Activated B cell treated with CpG ODN at 0.5 μM for 24 hours (primary cell): Measurements from ENCODE around the gene TNF. TPM values are rescaled to one million over a fixed set of nuclear protein-coding genes. Genes with fewer than 3 reads are reported as not detected.
A peak's percentile ranks its signal among the peaks of the same experiment; 100 is the strongest.

ENCODE experiments used
- ATAC-seq: fragments of 200-7000 bp; cut with Tn5 transposase; one replicate; pipeline ENCODE4 v1.10.0; 2021; ENCODE audit warnings: low read depth, mild to moderate bottlenecking, moderate library complexity
- CTCF ChIA-PET: fragments of 350-600 bp; sonication (Branson Sonifier 250); formaldehyde crosslinking; loops from one replicate; lab custom pipeline; 2021; ENCODE audit warnings: antibody characterized with exemption; lab: Charles Lee
- POLR2A ChIA-PET: fragments of 350-600 bp; sonication (Branson Sonifier 250); formaldehyde crosslinking; loops from one replicate; lab custom pipeline; 2021; ENCODE audit warnings: antibody characterized with exemption; lab: Charles Lee
- DNase-seq: peaks from one replicate; pipeline ENCODE4 v3.0.0; 2022
- H3K27ac Mint-ChIP-seq: one replicate; pipeline ENCODE4 v1.8.0; 2020; ENCODE audit warnings: mixed read lengths
- H3K27me3 Mint-ChIP-seq: one replicate; pipeline ENCODE4 v1.8.0; 2021; ENCODE audit warnings: mixed read lengths
- H3K36me3 Mint-ChIP-seq: one replicate; pipeline ENCODE4 v1.8.0; 2021; ENCODE audit warnings: low read depth, mixed read lengths
- H3K4me1 Mint-ChIP-seq: one replicate; pipeline ENCODE4 v1.8.0; 2021; ENCODE audit warnings: mixed read lengths
- H3K4me3 Mint-ChIP-seq: one replicate; pipeline ENCODE4 v1.8.0; 2020; ENCODE audit warnings: mild to moderate bottlenecking, mixed read lengths
- H3K9me3 Mint-ChIP-seq: one replicate; pipeline ENCODE4 v1.8.0; 2020; ENCODE audit warnings: mixed read lengths
- intact Hi-C: fragments of 100-400 bp; cut with micrococcal nuclease; formaldehyde crosslinking; loops from one replicate; pipeline ENCODE4 v1.15.1; 2024
- total RNA-seq: library from RNA; stranded (reverse); gene quantifications from 2 replicates; pipeline ENCODE4 v1.2.3, GENCODE V29; 2022
- TF ChIP-seq, protein P1 (sequence below): fragments of 200-600 bp; IDR thresholded peaks from one replicate; pipeline ENCODE4 v1.8.0; 2022; ENCODE audit warnings: antibody characterized with exemption, mild to moderate bottlenecking

The TNF gene
- total RNA-seq = 135 and 139 TPM in 2 replicates

DNA sequence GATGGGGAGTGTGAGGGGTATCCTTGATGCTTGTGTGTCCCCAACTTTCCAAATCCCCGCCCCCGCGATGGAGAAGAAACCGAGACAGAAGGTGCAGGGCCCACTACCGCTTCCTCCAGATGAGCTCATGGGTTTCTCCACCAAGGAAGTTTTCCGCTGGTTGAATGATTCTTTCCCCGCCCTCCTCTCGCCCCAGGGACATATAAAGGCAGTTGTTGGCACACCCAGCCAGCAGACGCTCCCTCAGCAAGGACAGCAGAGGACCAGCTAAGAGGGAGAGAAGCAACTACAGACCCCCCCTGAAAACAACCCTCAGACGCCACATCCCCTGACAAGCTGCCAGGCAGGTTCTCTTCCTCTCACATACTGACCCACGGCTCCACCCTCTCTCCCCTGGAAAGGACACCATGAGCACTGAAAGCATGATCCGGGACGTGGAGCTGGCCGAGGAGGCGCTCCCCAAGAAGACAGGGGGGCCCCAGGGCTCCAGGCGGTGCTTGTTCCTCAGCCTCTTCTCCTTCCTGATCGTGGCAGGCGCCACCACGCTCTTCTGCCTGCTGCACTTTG lies at the start of gene TNF:
TSS of gene TNF (plus strand) at position 231 of the 567 bp plus-strand sequence. CDS start at position 408, 177 bp downstream.
- DNase-seq (peak; percentile 66), ATAC-seq (peak; percentile 51)
- ChIA-PET POLR2A (interaction anchor here (0.8 to 26.0 kb wide), 18 partner anchors 1 to 257 kb away, joined by 3 to 1155 read pairs (median 6); partner anchors contain the start of genes ABHD16A, BAG6, C6orf47 and CLIC1), CTCF (interaction anchor here (1.0 to 25.7 kb wide), 5 partner anchors 9 to 22 kb away, joined by 3 to 611 read pairs (median 33); partner anchors contain the start of genes ATP6V1G2, DDX39B, LST1 and LTB)
- intact Hi-C loops = loop anchor here (2.0 kb wide), 1 partner anchor 77 kb away; the partner anchor contains the start of gene BAG6
- Mint-ChIP-seq H3K27me3 (no peaks in the 10 kb centered on the region), H3K4me3 (peak within 1 kb of the TSS; percentile 98), H3K4me1 (peaks cover 95% of the 10 kb centered on the region), H3K36me3 (peaks cover 61% of the 10 kb centered on the region), H3K27ac (peak within 1 kb of the TSS; percentile 99), H3K9me3 (no peaks in the 10 kb centered on the region)
- TF ChIP-seq, protein P1, sequence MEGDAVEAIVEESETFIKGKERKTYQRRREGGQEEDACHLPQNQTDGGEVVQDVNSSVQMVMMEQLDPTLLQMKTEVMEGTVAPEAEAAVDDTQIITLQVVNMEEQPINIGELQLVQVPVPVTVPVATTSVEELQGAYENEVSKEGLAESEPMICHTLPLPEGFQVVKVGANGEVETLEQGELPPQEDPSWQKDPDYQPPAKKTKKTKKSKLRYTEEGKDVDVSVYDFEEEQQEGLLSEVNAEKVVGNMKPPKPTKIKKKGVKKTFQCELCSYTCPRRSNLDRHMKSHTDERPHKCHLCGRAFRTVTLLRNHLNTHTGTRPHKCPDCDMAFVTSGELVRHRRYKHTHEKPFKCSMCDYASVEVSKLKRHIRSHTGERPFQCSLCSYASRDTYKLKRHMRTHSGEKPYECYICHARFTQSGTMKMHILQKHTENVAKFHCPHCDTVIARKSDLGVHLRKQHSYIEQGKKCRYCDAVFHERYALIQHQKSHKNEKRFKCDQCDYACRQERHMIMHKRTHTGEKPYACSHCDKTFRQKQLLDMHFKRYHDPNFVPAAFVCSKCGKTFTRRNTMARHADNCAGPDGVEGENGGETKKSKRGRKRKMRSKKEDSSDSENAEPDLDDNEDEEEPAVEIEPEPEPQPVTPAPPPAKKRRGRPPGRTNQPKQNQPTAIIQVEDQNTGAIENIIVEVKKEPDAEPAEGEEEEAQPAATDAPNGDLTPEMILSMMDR = no peak

- CTCF ChIA-PET = interaction anchor here (1.0 kb wide), 1 partner anchor 159 kb away, joined by 3 read pairs; no protein-coding TSS in a partner anchor
Measured at GRCh38 chr6:31525932-31526591, 49.3 kb upstream of the TNF start.

GRCh38 chr6:31528307-31528777 lies 47.0 kb upstream of the TNF start:
- H3K4me1 Mint-ChIP-seq = peaks cover 3% of the 10 kb centered on the region
- no peak for DNase-seq
- no peaks in the 10 kb centered on the region for H3K9me3 Mint-ChIP-seq
- no peak overlapping the region for H3K27ac Mint-ChIP-seq
- no peak overlapping the region for H3K4me3 Mint-ChIP-seq
- intact Hi-C loops = no loop called here
- peaks cover 42% of the 10 kb centered on the region for H3K36me3 Mint-ChIP-seq
- no peak for ATAC-seq
- ChIA-PET POLR2A (interaction anchor here (0.6 to 1.4 kb wide), 3 partner anchors 13 to 914 kb away, joined by 4 to 7 read pairs (median 5); partner anchors contain the start of gene DDX39B), CTCF (no interaction called here)
- TF ChIP-seq, protein P1 = no peak
- no peaks in the 10 kb centered on the region for H3K27me3 Mint-ChIP-seq

More at GRCh38 chr6:31525932-31526591, 49.3 kb upstream of the TNF start:
- no peaks in the 10 kb centered on the region for H3K4me1 Mint-ChIP-seq
- ATAC-seq = no peak
- no peak for DNase-seq
- H3K36me3 Mint-ChIP-seq = peaks cover 22% of the 10 kb centered on the region
- TF ChIP-seq, protein P1 = no peak
- POLR2A ChIA-PET = interaction anchor here (1.3 kb wide), 1 partner anchor 31 kb away, joined by 4 read pairs; no protein-coding TSS in a partner anchor
- intact Hi-C loops = no loop called here
- no peaks in the 10 kb centered on the region for H3K27me3 Mint-ChIP-seq
- no peaks in the 10 kb centered on the region for H3K9me3 Mint-ChIP-seq
- H3K27ac Mint-ChIP-seq = no peak overlapping the region
- no peak overlapping the region for H3K4me3 Mint-ChIP-seq

DNA sequence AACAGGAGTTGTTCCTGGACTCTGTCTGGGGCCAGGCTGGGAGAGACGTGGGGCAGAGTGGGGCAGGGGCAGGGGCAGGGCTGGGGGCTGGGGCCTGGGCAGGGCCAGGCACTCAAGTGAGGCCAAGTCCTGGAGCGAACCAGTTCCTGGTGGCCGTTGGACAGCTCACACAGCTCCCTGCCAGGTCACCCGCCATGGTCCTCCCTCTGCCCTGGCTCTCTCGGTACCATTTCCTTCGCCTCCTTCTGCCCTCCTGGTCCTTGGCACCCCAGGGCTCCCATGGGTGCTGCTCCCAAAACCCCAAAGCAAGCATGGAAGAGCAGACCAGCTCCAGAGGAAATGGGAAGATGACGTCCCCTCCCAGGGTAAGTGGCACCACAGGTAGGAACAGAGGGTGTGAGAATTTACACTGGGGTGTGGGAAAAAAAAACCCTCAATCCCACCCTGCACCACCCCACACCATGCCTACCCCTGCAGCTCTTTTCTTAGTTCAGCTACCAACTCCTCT lies 46.5 kb upstream of the TNF start, which contains the start of gene MCCD1:
TSS of gene MCCD1 (plus strand) at position 142 of the 508 bp plus-strand sequence. CDS start at position 195, 53 bp downstream.
- peaks cover 47% of the 10 kb centered on the region for H3K36me3 Mint-ChIP-seq
- TF ChIP-seq, protein P1 = no peak
- H3K27me3 Mint-ChIP-seq = no peaks in the 10 kb centered on the region
- H3K4me1 Mint-ChIP-seq = peaks cover 3% of the 10 kb centered on the region
- H3K27ac Mint-ChIP-seq = no peak within 1 kb of the TSS
- CTCF ChIA-PET = no interaction called here
- POLR2A ChIA-PET = interaction anchor here (0.6 to 1.4 kb wide), 4 partner anchors 9 to 222 kb away, joined by 3 to 5 read pairs (median 4); partner anchors contain the start of gene DDX39B
- H3K4me3 Mint-ChIP-seq = no peak within 1 kb of the TSS
- ATAC-seq = no peak
- intact Hi-C loops = no loop called here
- H3K9me3 Mint-ChIP-seq = no peaks in the 10 kb centered on the region
- no peak for DNase-seq
